ENCODE results near the gene CRK.
"Not testable (repeated sequence)": the region's sequence is repeated elsewhere in the genome, so short reads cannot be mapped to it uniquely, and the experiment has no call there.

The CRK gene

GRCh38 chr17:1420163-1420562 lies 35.9 kb downstream of the CRK start:
- no peak for DNase-seq

- not testable (repeated sequence) for DNase-seq
Measured at GRCh38 chr17:1418476-1418875, 37.6 kb downstream of the CRK start.

DNA sequence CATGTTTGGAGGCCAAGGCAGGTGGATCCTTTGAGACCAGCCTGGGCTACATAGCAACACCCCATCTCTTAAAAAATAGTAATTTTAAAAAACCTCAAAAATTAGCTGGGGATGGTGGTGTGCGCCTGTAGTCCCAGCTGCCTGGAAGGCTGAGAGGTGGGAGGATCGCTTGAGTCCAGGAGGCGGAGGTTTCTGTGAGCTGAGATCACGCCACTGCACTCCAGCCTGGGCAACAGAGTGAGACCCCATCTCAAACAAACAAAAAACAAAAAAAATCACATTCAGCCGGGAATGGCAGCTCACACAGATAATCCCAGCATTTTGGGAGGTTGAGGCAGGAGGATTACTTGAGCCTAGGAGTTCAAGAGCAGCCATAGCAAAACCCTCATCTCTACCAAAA lies 39.6 kb downstream of the CRK start:
- no peak for DNase-seq

DNA sequence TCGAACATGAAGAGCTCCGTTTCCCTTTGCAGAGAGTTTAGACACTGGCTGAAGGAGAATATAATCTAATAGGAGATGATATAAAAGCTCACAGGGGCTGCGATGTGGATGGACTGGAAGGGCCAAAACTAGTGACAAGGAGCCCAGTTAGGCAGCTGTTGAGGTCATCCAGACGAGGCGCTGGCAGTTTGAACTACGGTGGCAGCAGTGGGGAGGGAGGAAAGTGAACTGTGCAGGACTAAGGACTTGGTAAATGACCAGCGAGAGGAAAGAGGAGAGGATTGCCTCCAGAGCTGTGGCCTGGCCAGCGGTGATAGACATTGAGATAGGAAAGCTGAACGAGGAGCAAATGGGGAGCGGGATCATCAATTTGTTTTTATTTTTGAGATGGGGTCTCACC lies 41.4 kb downstream of the CRK start:
- no peak for DNase-seq

- no peak for DNase-seq
Measured at GRCh38 chr17:1414001-1414574, 41.9 kb downstream of the CRK start.

- no peak for DNase-seq
Measured at GRCh38 chr17:1413281-1413791, 42.7 kb downstream of the CRK start.

DNA sequence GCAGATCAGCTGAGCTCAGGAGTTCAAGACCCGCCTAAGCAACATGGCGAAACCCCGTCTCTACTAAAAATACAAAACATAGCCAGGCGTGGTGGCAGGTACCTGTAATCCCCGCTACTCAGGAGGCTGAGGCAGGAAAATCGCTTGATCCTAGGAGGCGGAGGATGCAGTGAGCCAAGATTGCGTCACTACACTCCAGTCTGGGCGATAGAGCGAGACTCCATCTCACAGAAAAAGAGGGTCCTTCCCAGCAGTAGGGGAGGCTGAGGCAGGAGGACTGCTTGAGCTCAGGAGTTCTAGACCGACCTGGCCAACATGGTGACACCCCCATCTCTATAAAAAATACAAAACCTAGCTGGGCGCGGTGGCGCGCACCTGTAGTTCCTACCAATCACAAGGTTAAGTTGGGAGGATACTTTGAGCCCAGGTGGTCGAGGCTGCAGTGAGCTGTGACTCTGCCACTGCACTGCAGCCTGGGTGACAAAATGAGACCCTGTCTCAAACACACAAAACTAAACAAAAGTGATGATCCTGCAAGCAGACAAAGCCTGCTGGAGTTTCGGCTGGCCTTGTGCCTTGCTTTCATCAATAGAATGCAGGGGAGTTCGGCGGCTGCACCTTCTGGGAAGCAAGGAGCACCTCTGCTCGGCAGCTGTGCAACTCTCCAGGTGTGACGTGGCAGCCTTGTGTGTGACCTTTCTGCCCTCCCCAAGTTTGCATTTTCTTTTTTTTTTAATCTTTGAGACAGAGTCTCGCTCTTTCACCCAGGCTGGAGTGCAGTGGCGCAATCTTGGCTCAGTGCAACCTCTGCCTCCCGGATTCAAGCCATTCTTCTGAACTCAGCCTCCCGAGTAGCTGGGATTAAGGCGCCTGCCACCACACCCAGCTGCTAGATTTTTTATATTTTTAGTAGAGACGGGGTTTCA lies 43.6 kb downstream of the CRK start:
- DNase-seq = no peak

- DNase-seq = no peak
Measured at GRCh38 chr17:1402262-1402586, 53.8 kb downstream of the CRK start.

GRCh38 chr17:1399679-1400512 lies 56.1 kb downstream of the CRK start, which contains the start of gene YWHAE:
Gene YWHAE (minus strand): TSS chr17:1400222. CDS start chr17:1400110, 112 bp downstream.
- DNase-seq = peak; percentile 96

GRCh38 chr17:1398931-1399678 lies 56.9 kb downstream of the CRK start:
- no peak for DNase-seq

DNA sequence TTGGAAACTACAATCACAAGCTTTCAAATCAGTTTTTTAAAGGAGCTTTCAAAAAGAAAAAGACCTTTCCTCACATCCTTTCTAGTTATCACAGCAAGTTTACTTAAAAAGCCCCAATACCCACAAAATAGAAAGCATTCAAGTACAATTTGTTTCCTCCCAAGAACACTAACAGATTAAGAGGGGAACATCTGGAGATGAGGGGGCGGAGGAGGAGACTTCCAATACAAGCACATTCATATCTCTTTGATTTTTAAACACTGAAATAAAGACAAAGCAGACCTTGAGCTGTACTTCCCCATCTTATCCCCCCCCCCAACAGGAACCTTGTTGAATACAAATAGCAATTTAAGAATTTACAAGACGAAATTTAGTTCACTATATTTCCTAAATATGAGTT lies 58.0 kb downstream of the CRK start:
- no peak for DNase-seq

GRCh38 chr17:1395876-1396665 lies 60.0 kb downstream of the CRK start:
- not testable (repeated sequence) for DNase-seq

DNA sequence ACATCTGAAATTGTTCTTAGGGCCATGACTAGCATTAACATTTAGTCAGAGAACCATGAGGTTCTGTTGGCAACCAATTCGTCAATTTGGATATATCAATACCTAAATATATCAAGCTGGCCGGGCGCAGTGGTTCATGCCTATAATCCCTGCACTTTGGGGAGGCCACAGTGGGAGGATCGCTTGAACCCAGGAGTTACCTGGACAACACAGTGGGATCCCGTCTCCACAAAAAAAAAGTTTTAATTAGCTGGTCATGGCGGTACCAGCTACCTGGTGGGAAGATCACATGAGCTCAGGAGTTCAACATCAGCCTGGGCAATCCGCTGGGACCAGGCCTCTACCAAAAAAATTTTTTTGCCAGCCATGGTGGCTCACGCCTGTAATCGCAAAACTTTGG lies 64.5 kb downstream of the CRK start:
- no peak for DNase-seq

- no peak for DNase-seq
Measured at GRCh38 chr17:1390432-1391367, 65.3 kb downstream of the CRK start.

DNA sequence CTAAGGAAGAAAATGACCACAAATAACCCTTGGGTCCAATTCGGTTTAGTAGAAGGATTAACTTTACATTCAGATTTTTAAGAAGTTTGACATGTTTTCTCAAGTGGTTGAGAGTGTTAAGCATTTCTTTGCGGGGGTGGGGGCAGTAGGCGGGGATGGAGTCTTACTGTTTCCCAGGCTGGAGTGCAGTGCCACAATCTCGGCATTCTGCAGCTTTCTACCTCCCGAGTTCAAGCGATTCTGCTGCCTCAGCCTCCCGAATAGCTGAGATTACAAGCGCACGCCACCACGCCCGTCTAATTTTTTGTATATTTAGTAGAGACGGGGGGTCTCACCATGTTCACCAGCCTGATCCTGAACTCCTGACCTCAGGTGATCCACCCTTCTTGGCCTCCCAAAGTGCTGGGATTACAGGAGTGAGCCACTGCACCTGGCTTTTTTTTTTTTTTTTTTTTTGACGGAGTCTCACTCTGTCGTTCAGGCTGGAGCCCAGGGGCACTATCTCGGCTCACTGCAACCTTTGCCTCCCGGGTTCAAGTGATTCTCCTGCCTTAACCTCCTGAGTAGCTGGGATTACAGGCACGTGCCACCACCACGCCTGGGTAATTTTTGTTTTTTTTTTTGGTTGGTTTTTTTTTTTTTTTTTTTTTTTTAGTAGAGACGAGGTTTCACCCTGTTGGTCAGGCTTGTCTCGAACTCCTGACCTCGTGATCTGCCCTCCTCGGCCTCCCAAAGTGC lies 68.4 kb downstream of the CRK start:
- not testable (repeated sequence) for DNase-seq

- DNase-seq = not testable (repeated sequence)
Measured at GRCh38 chr17:1386675-1387190, 69.3 kb downstream of the CRK start.

DNA sequence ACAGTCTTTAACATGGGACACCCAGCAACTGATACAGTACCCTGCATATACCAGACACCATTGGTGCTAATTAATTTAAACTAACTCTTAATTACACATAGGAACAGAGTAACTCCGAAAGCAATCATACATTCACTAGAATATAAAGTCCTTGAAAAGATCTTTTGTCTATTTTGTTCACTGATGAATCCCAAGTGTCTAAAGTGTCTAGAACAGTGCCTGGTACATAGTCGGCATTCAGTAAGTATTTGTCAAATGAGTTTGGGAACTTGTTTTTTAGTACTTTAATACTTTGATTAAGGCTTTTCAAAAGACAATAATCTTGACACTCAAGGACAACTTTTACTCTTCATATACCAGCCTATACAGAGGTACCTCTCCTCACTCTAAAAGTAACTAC lies 69.8 kb downstream of the CRK start:
- DNase-seq = no peak

GRCh38 chr17:1385861-1386260 lies 70.2 kb downstream of the CRK start:
- DNase-seq = no peak

GRCh38 chr17:1384905-1385435 lies 71.1 kb downstream of the CRK start:
- no peak for DNase-seq

All from activated T-cell treated with anti-CD3 and anti-CD28 coated beads, Interleukin-2, amount 50 U/mL, for 1 hour (primary cell).